H1 (cell line): ENCODE results near the gene EPHA5. TPM values are rescaled to one million over a fixed set of nuclear protein-coding genes. Genes with fewer than 3 reads are reported as not detected.

Experiments
- CREB1 ChIP-seq: IDR thresholded peaks from 2 replicates; pipeline ENCODE4 v1.6.1; 2012; ENCODE audit warnings: inconsistent platforms
- CTCF ChIP-seq, 3 experiments: IDR thresholded peaks; 1 replicate in 2 of 3; 2 replicates in 1 of 3; pipeline versions ENCODE4 v1.5.1 to v1.6.1; 2011; ENCODE audit warnings: low read length in 3 of 3, mild to moderate bottlenecking in 3 of 3, inconsistent platforms in 2 of 3, low read depth in 1 of 3, moderate library complexity in 1 of 3; ENCODE audit not compliant: insufficient read depth in 1 of 3; ENCODE audit errors: control extremely low read depth in 1 of 3
- E2F6 ChIP-seq: IDR thresholded peaks from 2 replicates; pipeline ENCODE4 v1.6.1; 2012; ENCODE audit warnings: inconsistent platforms
- EZH2 ChIP-seq: fragments of 200-600 bp; sonication (generic); IDR thresholded peaks from 2 replicates; pipeline ENCODE4 v1.7.1; 2012; ENCODE audit warnings: low read depth, mild to moderate bottlenecking, moderate library complexity, low read length, inconsistent platforms; ENCODE audit not compliant: severe bottlenecking
- KDM1A ChIP-seq: fragments of 200-600, 300-600 bp; sonication (generic); IDR thresholded peaks from 2 replicates; pipeline ENCODE4 v1.7.1; 2016; ENCODE audit warnings: mild to moderate bottlenecking, low read length, borderline replicate concordance
- KDM4A ChIP-seq: IDR thresholded peaks from one replicate; pipeline ENCODE4 v1.7.1; 2012; ENCODE audit warnings: low read depth, mild to moderate bottlenecking, moderate library complexity, low read length, inconsistent platforms; ENCODE audit not compliant: severe bottlenecking
- TBP ChIP-seq: IDR thresholded peaks from 2 replicates; pipeline ENCODE4 v1.6.1; 2011; ENCODE audit warnings: low read depth, low read length, improper control_type of control experiment
- ZNF274 ChIP-seq: IDR thresholded peaks from 2 replicates; pipeline ENCODE4 v1.7.0; 2012; ENCODE audit warnings: low read length, borderline replicate concordance; ENCODE audit errors: extremely low read depth
- polyA plus RNA-seq, 7 experiments: library from polyadenylated mRNA; depleted of rRNA in 3 of 7; stranded (reverse) in 5 of 7; unstranded in 2 of 7; fragments of >200 nt in 5 of 7; fragments of 200-250 nt in 2 of 7; gene quantifications; 1 replicate in 5 of 7; 2 replicates in 1 of 7; 4 replicates in 1 of 7; pipeline versions ENCODE4 v1.2.1 to v1.2.3, GENCODE V29; 2011 to 2013; ENCODE audit warnings: missing spikeins in 2 of 7, mixed read lengths in 2 of 7
- total RNA-seq: library from RNA; stranded (reverse); fragmentation: NEBNext Ultra II Directional; extraction: Animal tissue kit (Norgen Biotek cat#: 25700); gene quantifications from 2 replicates; pipeline ENCODE4 v1.2.1, GENCODE V29; 2021

The EPHA5 gene
- total and polyA plus RNA-seq, 2 of the 8 experiments (the other 6 are each of a cell fraction or from before 2014, with no cell fraction given), result 0.03 to 0.11 TPM

- no peak for TF ChIP-seq EZH2
- TF ChIP-seq TBP, result peak; percentile 29; the same call in 1 of the 2 replicates
- TF ChIP-seq CREB1, result peak; percentile 39; the same call in 1 of the 2 replicates
- TF ChIP-seq E2F6, result peak; percentile 97
- TF ChIP-seq KDM1A, result peak; percentile 60; the same call in 1 of the 2 replicates
- peak; percentile 88 for TF ChIP-seq KDM4A
- no peak for TF ChIP-seq ZNF274
- peak in 1 of 3 experiments; percentile 21; a peak in 2 of 4 replicates for TF ChIP-seq CTCF (IDR thresholded peaks at IDR 0.05; ENCODE audit: control extremely low read depth in 1 of 3, insufficient read depth in 1 of 3, low read depth in 1 of 3, low read length in 3 of 3)
- TF ChIP-seq, all 59 proteins: peak for 12
These were observed at the start of gene EPHA5 (continued) for GRCh38 chr4:65670331-65671031.
